NCI-H2029 (cell line): ENCODE measurements around the gene MTO1.
"Not testable (repeated sequence)": the region's sequence is repeated elsewhere in the genome, so short reads cannot be mapped to it uniquely, and the experiment has no call there.

Experiments used
- DNase-seq: peaks from one replicate; lab custom pipeline; 2025; lab: John Stamatoyannopoulos, UW

The MTO1 gene

GRCh38 chr6:73525546-73526330 lies 64.2 kb downstream of the MTO1 start:
- DNase-seq: no peak

GRCh38 chr6:73528897-73529296 lies 67.4 kb downstream of the MTO1 start:
- no peak for DNase-seq

- DNase-seq: no peak
These were observed 70.8 kb downstream of the MTO1 start for GRCh38 chr6:73532293-73532692.

GRCh38 chr6:73534628-73535027 lies 73.1 kb downstream of the MTO1 start:
- DNase-seq: no peak

GRCh38 chr6:73537677-73538076 lies 76.1 kb downstream of the MTO1 start:
- no peak for DNase-seq

- DNase-seq: no peak
These were observed 76.7 kb downstream of the MTO1 start for GRCh38 chr6:73538116-73538779.

- DNase-seq: not testable (repeated sequence)
These were observed 80.9 kb downstream of the MTO1 start for GRCh38 chr6:73542481-73542880.

- no peak for DNase-seq
These were observed 81.4 kb downstream of the MTO1 start for GRCh38 chr6:73542891-73543290.

- no peak for DNase-seq
These were observed 85.5 kb downstream of the MTO1 start for GRCh38 chr6:73547036-73547435.

GRCh38 chr6:73548458-73549446 lies 87.2 kb downstream of the MTO1 start:
- DNase-seq: no peak

- not testable (repeated sequence) for DNase-seq
These were observed 89.6 kb downstream of the MTO1 start for GRCh38 chr6:73551115-73551514.

GRCh38 chr6:73555380-73555949 lies 93.9 kb downstream of the MTO1 start:
- not testable (repeated sequence) for DNase-seq

GRCh38 chr6:73556836-73557235 lies 95.3 kb downstream of the MTO1 start:
- DNase-seq: no peak
